H1 (cell line): Measurements from ENCODE around the gene TRAF3. TPM values are rescaled to one million over a fixed set of nuclear protein-coding genes. Genes with fewer than 3 reads are reported as not detected.

ENCODE experiments used
- CEBPB ChIP-seq: IDR thresholded peaks from 2 replicates; pipeline ENCODE4 v1.6.1; 2012; ENCODE audit warnings: low read depth, low read length
- KDM1A ChIP-seq: fragments of 200-600, 300-600 bp; sonication (generic); IDR thresholded peaks from 2 replicates; pipeline ENCODE4 v1.7.1; 2016; ENCODE audit warnings: mild to moderate bottlenecking, low read length, borderline replicate concordance
- ZNF274 ChIP-seq: IDR thresholded peaks from 2 replicates; pipeline ENCODE4 v1.7.0; 2012; ENCODE audit warnings: low read length, borderline replicate concordance; ENCODE audit errors: extremely low read depth
- polyA plus RNA-seq, 7 experiments: library from polyadenylated mRNA; depleted of rRNA in 3 of 7; stranded (reverse) in 5 of 7; unstranded in 2 of 7; fragments of >200 nt in 5 of 7; fragments of 200-250 nt in 2 of 7; gene quantifications; 1 replicate in 5 of 7; 2 replicates in 1 of 7; 4 replicates in 1 of 7; pipeline versions ENCODE4 v1.2.1 to v1.2.3, GENCODE V29; 2011 to 2013; ENCODE audit warnings: missing spikeins in 2 of 7, mixed read lengths in 2 of 7
- total RNA-seq: library from RNA; stranded (reverse); fragmentation: NEBNext Ultra II Directional; extraction: Animal tissue kit (Norgen Biotek cat#: 25700); gene quantifications from 2 replicates; pipeline ENCODE4 v1.2.1, GENCODE V29; 2021

The TRAF3 gene
- total and polyA plus RNA-seq, 2 of the 8 experiments (the other 6 are each of a cell fraction or from before 2014, with no cell fraction given) = 5.8 to 12.1 TPM

DNA sequence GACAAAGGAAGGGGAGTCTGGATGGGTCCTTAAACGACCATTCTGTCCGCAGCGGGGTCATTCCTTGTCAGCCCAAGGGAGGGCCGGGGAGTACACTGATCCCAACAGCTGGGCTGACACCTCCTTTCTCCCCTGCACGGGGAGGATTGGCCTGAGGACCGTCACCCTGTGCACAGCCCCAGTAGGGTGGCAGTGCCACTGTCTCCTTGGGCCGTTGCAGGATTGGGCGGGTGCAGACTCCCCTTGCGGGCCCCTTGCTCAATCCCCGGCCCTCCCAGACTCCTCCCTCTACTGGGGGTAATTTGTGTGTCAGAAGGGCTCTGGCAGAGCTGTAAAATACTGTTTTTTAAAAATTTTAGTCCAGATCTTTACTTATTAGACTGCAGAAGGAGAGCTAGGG lies 132.7 kb downstream of the TRAF3 start (continued):
- TF ChIP-seq ZNF274 (no peak), CEBPB (no peak), KDM1A (no peak)
